A549 (cell line): ENCODE results near the gene TXNDC15. TPM values are rescaled to one million over a fixed set of nuclear protein-coding genes. Genes with fewer than 3 reads are reported as not detected.

Source experiments
- ATAC-seq, 2 experiments: fragments of 200-7000 bp in 1 of 2; fragments of >200 bp in 1 of 2; cut with Nextera tagmentation in 1 of 2; cut with Tn5 transposase in 1 of 2; 3 replicates each; pipeline versions ENCODE4 v1.8.0 to v1.9.1; 2018 to 2020; ENCODE audit warnings: mild to moderate bottlenecking in 1 of 2, moderate library complexity in 1 of 2
- CTCF ChIA-PET: fragments of 300-600 bp; sonication (Branson Sonifier 250); formaldehyde crosslinking; extraction: SDS; loops from one replicate; lab custom pipeline; 2021; ENCODE audit warnings: antibody characterized with exemption, inconsistent platforms; lab: Yijun Ruan, JAX
- POLR2A ChIA-PET: fragments of 350-600 bp; formaldehyde crosslinking; extraction: SDS; loops from one replicate; lab custom pipeline; 2021; ENCODE audit warnings: antibody characterized with exemption, inconsistent platforms; lab: Yijun Ruan, JAX
- DNase-seq, 2 experiments: peaks; one replicate each; pipeline versions ENCODE4 v3.0.0 to v3.0.0-alpha.2; 2011 to 2016; ENCODE audit warnings: low read depth in 1 of 2, low spot score in 1 of 2
- FAIRE-seq: peaks from 2 replicates; lab custom pipeline; 2011; peaks lifted over from hg19 to GRCh38; lab: Jason Lieb, UNC
- H3K27ac ChIP-seq, 2 experiments: fragments of >200 bp; sonication (Bioruptor Twin); formaldehyde crosslinking; 3 replicates each; pipeline ENCODE4 v1.5.1; 2016 to 2017
- H3K4me1 ChIP-seq: fragments of >200 bp; sonication (Bioruptor Twin); formaldehyde crosslinking; 3 replicates; pipeline ENCODE4 v1.6.1; 2016
- H3K4me2 ChIP-seq: fragments of >200 bp; sonication (Bioruptor Twin); formaldehyde crosslinking; 3 replicates; pipeline ENCODE4 v1.6.1; 2016
- H3K4me3 ChIP-seq: fragments of >200 bp; sonication (Bioruptor Twin); formaldehyde crosslinking; 3 replicates; pipeline ENCODE4 v1.5.1; 2016
- H3K9me3 ChIP-seq: fragments of >200 bp; sonication (Bioruptor Twin); formaldehyde crosslinking; 3 replicates; pipeline ENCODE4 v1.6.1; 2016
- BHLHE40 ChIP-seq: IDR thresholded peaks from 2 replicates; pipeline ENCODE4 v1.6.1; 2012; ENCODE audit warnings: low read depth, low read length, inconsistent platforms
- CBX2 ChIP-seq: fragments of 200-600 bp; sonication (generic); IDR thresholded peaks from 2 replicates; pipeline ENCODE4 v1.6.1; 2016; ENCODE audit warnings: low read depth, mild to moderate bottlenecking, borderline replicate concordance
- CEBPB ChIP-seq, 2 experiments: fragments of >200 bp in 1 of 2; sonication (Bioruptor Twin) in 1 of 2; formaldehyde crosslinking in 1 of 2; IDR thresholded peaks; 2 replicates each; pipeline ENCODE4 v1.6.1; 2012 to 2016
- CHD4 ChIP-seq: fragments of 200-600 bp; sonication (generic); IDR thresholded peaks from 2 replicates; pipeline ENCODE4 v1.6.1; 2016; ENCODE audit warnings: antibody characterized with exemption, mild to moderate bottlenecking, borderline replicate concordance
- EHF ChIP-seq: fragments of 250-450 bp; sonication (Bioruptor Pico); IDR thresholded peaks from 2 replicates; pipeline ENCODE4 v1.5.0; 2020; ENCODE audit warnings: mild to moderate bottlenecking
- HES2 ChIP-seq: fragments of >200 bp; sonication (Bioruptor Twin); formaldehyde crosslinking; IDR thresholded peaks from 2 replicates; pipeline ENCODE4 v1.6.1; 2016
- HEYL ChIP-seq: fragments of 250-450 bp; sonication (Bioruptor Pico); IDR thresholded peaks from 2 replicates; pipeline ENCODE4 v1.8.0; 2021; ENCODE audit warnings: mild to moderate bottlenecking, moderate library complexity
- HOXB13 ChIP-seq: fragments of 250-450 bp; sonication (Bioruptor Pico); IDR thresholded peaks from 2 replicates; pipeline ENCODE4 v1.5.0; 2020; ENCODE audit warnings: low read depth, mild to moderate bottlenecking, moderate library complexity
- JUN ChIP-seq, 2 experiments: fragments of >200 bp; sonication (Bioruptor Twin); formaldehyde crosslinking; IDR thresholded peaks; 2 replicates in 1 of 2; 3 replicates in 1 of 2; pipeline ENCODE4 v1.6.1; 2016 to 2017
- MAFK ChIP-seq: fragments of 450-650 bp; IDR thresholded peaks from 2 replicates; pipeline ENCODE4 v1.6.1; 2014; ENCODE audit not compliant: partially characterized antibody
- PBX3 ChIP-seq: IDR thresholded peaks from 2 replicates; pipeline ENCODE4 v1.6.1; 2012
- PHF8 ChIP-seq: fragments of 200-600 bp; sonication (generic); IDR thresholded peaks from 2 replicates; pipeline ENCODE4 v1.6.1; 2016; ENCODE audit warnings: low read depth, mild to moderate bottlenecking, antibody characterized with exemption, moderate library complexity, borderline replicate concordance
- RAD21 ChIP-seq, 2 experiments: fragments of >200 bp in 1 of 2; sonication (Bioruptor Twin) in 1 of 2; formaldehyde crosslinking in 1 of 2; IDR thresholded peaks in 1 of 2; conservative IDR thresholded peaks in 1 of 2; 2 replicates in 1 of 2; 3 replicates in 1 of 2; pipeline ENCODE4 v1.6.1; 2012 to 2018; ENCODE audit warnings: inconsistent platforms in 1 of 2
- RFX5 ChIP-seq: fragments of 450-650 bp; IDR thresholded peaks from 2 replicates; pipeline ENCODE4 v1.7.1; 2014; ENCODE audit warnings: antibody characterized with exemption, mild to moderate bottlenecking, moderate library complexity
- SMC3 ChIP-seq: fragments of >200 bp; sonication (Bioruptor Twin); formaldehyde crosslinking; IDR thresholded peaks from 3 replicates; pipeline ENCODE4 v1.6.1; 2018; ENCODE audit warnings: inconsistent platforms
- ZC3H11A ChIP-seq: fragments of 450-650 bp; IDR thresholded peaks from 2 replicates; pipeline ENCODE4 v1.6.1; 2014; ENCODE audit warnings: antibody characterized with exemption, mild to moderate bottlenecking
- ZFP36 ChIP-seq: fragments of 450-650 bp; IDR thresholded peaks from 2 replicates; pipeline ENCODE4 v1.6.1; 2014; ENCODE audit warnings: borderline replicate concordance; ENCODE audit not compliant: partially characterized antibody
- WGBS: methylation state at CpG from one replicate; pipeline ENCODE4 v1.1.6; 2017; ENCODE audit errors: missing lambda C conversion rate; 5-methylcytosine and 5-hydroxymethylcytosine counted together
- polyA plus RNA-seq, 4 experiments: library from polyadenylated mRNA; depleted of rRNA in 3 of 4; stranded (reverse); fragments of >200 nt; fragmentation: RNase III in 1 of 4; extraction: RNeasy Plus Mini Kit Qiagen cat#74134 plus additional on column Dnase treatment in 1 of 4; gene quantifications; 2 replicates in 3 of 4; 3 replicates in 1 of 4; pipeline ENCODE4 v1.2.3, GENCODE V29; 2011 to 2017
- TF ChIP-seq, protein P1 (sequence below): fragments of 250-450 bp; sonication (Bioruptor Pico); IDR thresholded peaks from 2 replicates; pipeline ENCODE4 v1.5.0; 2021; ENCODE audit warnings: mild to moderate bottlenecking, moderate library complexity, borderline replicate concordance

Gene TXNDC15
- polyA plus RNA-seq, 2 of the 4 experiments (the other 2 are of a cell fraction), result 71.1 to 85.2 TPM

- 78% methylated on average over 3 of the region's 3 CpGs for WGBS
- peak overlapping the region in 1 of 2 experiments; percentile 88; a peak in 3 of 6 replicates for H3K27ac ChIP-seq
Measured at GRCh38 chr5:134840811-134841210, 33.4 kb upstream of the TXNDC15 start.

GRCh38 chr5:134844252-134844651 is 29.9 kb upstream of the TXNDC15 start:
- H3K4me1 ChIP-seq, result peaks cover 57% of the 10 kb centered on the region
- H3K9me3 ChIP-seq, result no peaks in the 10 kb centered on the region
- no peak overlapping the region for H3K4me2 ChIP-seq
- ChIA-PET CTCF (interaction anchor here (0.6 to 1.2 kb wide), 3 partner anchors 8 to 631 kb away, joined by 3 read pairs; partner anchors contain the start of gene PCBD2), POLR2A (no interaction called here)
- ATAC-seq, result no peak
- DNase-seq, result no peak
- WGBS, result 83% methylated on average over 1 of the region's 1 CpG
- H3K4me3 ChIP-seq, result no peak overlapping the region
- peak overlapping the region in 1 of 2 experiments; percentile 98; a peak in 3 of 6 replicates for H3K27ac ChIP-seq
- FAIRE-seq, result no peak
- no peak for TF ChIP-seq RFX5
- no peak for TF ChIP-seq ZFP36

More at GRCh38 chr5:134840811-134841210, 33.4 kb upstream of the TXNDC15 start:
- TF ChIP-seq HEYL (no peak), HES2 (no peak), RAD21 (conservative IDR thresholded peaks at IDR 0.05 in 1 of 2, IDR thresholded peaks at IDR 0.05 in 1 of 2) (no peak), JUN (IDR thresholded peaks at IDR 0.05) (no peak), SMC3 (no peak), BHLHE40 (no peak), CBX2 (no peak), ZC3H11A (no peak)
- TF ChIP-seq, protein P1, sequence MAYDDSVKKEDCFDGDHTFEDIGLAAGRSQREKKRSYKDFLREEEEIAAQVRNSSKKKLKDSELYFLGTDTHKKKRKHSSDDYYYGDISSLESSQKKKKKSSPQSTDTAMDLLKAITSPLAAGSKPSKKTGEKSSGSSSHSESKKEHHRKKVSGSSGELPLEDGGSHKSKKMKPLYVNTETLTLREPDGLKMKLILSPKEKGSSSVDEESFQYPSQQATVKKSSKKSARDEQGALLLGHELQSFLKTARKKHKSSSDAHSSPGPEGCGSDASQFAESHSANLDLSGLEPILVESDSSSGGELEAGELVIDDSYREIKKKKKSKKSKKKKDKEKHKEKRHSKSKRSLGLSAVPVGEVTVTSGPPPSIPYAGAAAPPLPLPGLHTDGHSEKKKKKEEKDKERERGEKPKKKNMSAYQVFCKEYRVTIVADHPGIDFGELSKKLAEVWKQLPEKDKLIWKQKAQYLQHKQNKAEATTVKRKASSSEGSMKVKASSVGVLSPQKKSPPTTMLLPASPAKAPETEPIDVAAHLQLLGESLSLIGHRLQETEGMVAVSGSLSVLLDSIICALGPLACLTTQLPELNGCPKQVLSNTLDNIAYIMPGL (CRISPR knock-in tag), result no peak
- ATAC-seq (no peak), DNase-seq (no peak), FAIRE-seq (no peak)
- CTCF ChIA-PET, result interaction anchor here (0.6 to 1.5 kb wide), 5 partner anchors 16 to 102 kb away, joined by 3 to 6 read pairs (median 4); partner anchors contain the start of gene CAMLG
- no peak overlapping the region for H3K4me3 ChIP-seq
- no peak overlapping the region for H3K4me2 ChIP-seq
- POLR2A ChIA-PET, result no interaction called here
- H3K4me1 ChIP-seq, result peaks cover 57% of the 10 kb centered on the region
- no peaks in the 10 kb centered on the region for H3K9me3 ChIP-seq

GRCh38 chr5:134845335-134845851 is 28.8 kb upstream of the TXNDC15 start:
- peak overlapping the region; percentile 84; the same call in 1 of the 3 replicates for H3K4me3 ChIP-seq
- H3K27ac ChIP-seq, result peak overlapping the region; percentile 94 to 98
- POLR2A ChIA-PET, result interaction anchor here (0.5 to 1.3 kb wide), 18 partner anchors 8 to 669 kb away, joined by 3 to 15 read pairs (median 4); partner anchors contain the start of genes PCBD2, SKP1 and TXNDC15
- FAIRE-seq (no peak), ATAC-seq (peak in 1 of 2 experiments; percentile 35; a peak in 4 of 6 replicates), DNase-seq (no peak)
- 12% methylated on average over 12 of the region's 12 CpGs for WGBS
- peaks cover 69% of the 10 kb centered on the region for H3K4me1 ChIP-seq
- CTCF ChIA-PET, result interaction anchor here (0.9 to 1.2 kb wide), 4 partner anchors 11 to 107 kb away, joined by 3 to 5 read pairs (median 3); partner anchors contain the start of genes CAMLG and PCBD2
- no peak for TF ChIP-seq CEBPB (IDR thresholded peaks at IDR 0.05)
- no peak for TF ChIP-seq CHD4
- no peak for TF ChIP-seq PBX3
- no peak for TF ChIP-seq HOXB13 (CRISPR knock-in tag)
- TF ChIP-seq EHF (CRISPR knock-in tag), result no peak
- no peak for TF ChIP-seq MAFK
- TF ChIP-seq SMC3, result no peak
- TF ChIP-seq PHF8, result no peak
- no peak for TF ChIP-seq ZFP36
- H3K9me3 ChIP-seq, result no peaks in the 10 kb centered on the region
- peak overlapping the region; percentile 62 for H3K4me2 ChIP-seq
